Activated naive CD4-positive, alpha-beta T cell (primary cell): Measurements from ENCODE around the gene WDTC1.
"Not testable (repeated sequence)": the region's sequence is repeated elsewhere in the genome, so short reads cannot be mapped to it uniquely, and the experiment has no call there.

Source experiments
- DNase-seq, 4 experiments: peaks; one replicate each; lab custom pipeline; 2025; lab: John Stamatoyannopoulos, UW

The WDTC1 gene

DNA sequence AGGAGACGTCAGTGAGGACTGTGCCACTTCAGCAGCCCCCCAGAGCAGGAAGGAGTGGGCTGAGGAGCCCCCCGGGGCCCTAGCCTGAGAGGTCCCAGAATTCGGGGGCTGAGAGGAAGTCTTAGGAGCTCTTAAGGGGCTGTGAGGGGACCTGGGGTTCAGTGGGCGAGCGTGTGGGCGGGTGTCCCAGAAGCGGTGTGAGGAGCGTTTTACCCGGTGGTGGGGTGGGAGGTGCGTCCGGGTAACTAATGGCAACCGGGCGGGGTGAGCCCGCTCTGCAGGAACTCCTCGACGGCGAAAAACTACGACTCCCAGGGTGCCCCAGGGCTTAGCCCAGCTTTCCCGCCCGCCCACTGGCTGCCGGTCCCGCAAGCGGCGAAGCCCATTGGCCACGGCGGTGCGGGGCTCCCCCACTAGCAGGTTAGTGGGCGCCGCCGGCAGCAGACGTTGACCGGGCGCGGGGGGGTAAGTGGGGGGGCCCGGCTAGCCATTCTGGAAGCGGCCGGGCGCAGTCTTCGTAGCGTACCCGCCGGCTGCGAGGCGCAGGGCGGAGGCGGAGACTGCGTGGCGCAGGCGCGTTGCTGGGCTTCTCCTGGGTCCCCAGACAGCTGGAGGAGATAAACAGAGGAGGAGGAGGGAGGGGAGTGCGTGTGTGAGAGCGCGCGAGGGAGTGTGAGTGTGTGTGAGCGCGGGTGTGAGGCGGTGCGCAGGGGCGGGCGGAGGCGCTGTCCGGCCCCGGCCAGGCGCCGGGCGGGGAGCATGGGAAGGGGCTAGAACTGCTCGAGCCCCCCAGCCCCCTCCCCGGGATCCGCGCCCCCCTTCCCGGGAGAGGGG, at the start of gene WDTC1:
Gene WDTC1 (plus strand): TSS at position 584 of the 834 bp plus-strand sequence. CDS start 26,423 bp downstream, outside the sequence.
- peak; percentile 94 to 99 (median 96) for DNase-seq

DNA sequence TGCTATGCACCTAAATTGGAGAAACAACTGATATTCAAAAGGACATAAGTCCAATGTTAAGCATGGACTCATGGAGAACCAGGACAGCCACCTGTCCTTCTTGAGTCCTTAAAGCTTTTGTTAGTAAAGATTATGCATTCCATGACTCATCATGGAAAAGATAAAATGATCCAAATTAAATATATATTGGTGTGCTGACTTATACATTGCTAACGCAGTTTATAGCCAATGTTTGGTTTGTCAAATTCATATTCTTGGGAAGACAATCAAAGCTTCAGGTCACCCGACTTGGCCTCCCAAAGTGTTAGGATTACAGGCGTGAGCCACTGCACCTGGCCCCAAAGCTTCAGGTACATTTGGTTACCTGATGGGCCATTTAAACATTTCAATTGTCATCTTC, 49.8 kb upstream of the WDTC1 start:
- not testable (repeated sequence) for DNase-seq

DNA sequence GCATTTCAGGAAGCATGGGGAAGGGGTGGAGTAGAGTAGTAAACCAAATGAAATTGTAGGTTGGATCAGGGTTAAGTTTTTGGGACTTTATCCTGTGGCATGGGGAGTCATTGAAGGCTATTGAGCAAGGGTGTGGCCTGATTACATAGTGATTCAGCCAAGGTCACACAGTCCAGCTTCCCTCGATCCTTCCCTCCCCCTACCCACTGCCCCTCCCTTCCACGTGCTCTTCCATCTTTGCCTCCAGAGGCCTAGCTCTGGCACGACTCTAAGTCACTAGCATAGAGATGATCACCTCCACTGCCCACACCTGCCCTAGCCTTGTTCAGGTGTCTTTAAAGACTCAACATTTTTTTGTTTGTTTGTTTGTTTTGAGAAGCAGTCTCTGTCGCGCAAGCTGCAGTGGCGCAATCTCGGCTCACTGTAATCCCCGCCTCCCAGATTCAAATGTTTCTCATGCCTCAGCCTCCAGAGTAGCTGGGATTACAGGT, 42.3 kb upstream of the WDTC1 start:
- no peak for DNase-seq

DNA sequence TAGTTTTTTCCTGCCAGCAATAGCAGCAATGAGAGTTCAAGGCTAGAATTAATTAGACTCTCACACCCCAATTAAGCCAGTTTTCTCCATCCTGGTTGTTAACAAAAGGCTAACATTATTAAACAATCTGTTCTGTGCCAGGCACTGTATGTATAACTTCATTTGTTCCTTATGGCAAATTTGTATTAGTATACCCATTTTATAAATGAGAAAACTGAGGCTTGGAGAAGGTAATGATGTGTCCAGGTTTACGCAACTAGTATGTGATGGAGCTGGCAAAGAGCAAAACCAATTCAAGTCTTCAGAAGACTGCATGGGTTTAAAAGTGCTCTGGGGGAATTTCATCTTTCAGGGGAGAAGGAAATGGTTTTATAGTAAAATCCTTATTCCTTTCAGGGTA, 41.2 kb upstream of the WDTC1 start:
- DNase-seq, result no peak

GRCh38 chr1:27201295-27201694, 33.1 kb upstream of the WDTC1 start:
- no peak for DNase-seq

DNA sequence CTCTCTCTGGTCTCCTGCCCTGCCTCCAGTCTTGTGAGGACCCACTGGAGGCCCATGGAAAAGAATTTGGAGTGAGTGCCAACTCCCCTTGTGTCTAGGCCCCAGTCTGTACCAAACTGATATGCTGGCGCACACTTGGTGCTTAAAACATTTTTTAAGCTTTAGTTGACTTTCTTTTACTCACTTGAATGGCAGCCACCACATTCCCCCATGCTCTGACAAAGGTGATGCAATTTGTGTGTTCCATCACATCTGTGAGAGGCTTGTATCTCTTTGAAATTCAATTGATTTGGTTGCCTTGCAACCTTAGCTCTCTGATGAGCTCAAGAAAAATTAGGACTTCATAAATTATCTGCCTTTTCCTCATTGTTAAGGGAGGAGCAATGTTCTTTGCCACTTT, 30.5 kb upstream of the WDTC1 start:
- DNase-seq, result no peak

GRCh38 chr1:27207238-27207637, 27.2 kb upstream of the WDTC1 start:
- not testable (repeated sequence) for DNase-seq

- DNase-seq, result not testable (repeated sequence)
Measured at GRCh38 chr1:27208143-27208850, 26.1 kb upstream of the WDTC1 start.

DNA sequence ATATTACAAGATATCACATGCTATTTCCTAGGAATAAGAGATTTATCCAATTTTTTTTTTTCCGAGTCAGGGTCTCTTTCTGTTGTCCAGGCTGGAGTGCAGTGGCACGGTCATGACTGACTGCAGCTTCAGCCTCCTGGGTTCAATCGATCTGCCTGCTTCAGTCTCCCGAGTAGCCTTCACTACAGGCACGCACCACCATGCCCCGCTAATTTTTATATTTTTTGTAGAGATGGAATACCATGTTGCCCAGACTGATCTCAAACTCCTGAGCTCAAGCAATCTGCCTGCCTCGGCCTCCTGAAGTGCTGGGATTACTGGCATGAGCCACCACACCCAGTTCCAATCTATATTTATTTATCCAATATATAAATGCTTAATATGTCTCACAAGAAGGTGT, 18.0 kb upstream of the WDTC1 start:
- DNase-seq, result no peak

DNA sequence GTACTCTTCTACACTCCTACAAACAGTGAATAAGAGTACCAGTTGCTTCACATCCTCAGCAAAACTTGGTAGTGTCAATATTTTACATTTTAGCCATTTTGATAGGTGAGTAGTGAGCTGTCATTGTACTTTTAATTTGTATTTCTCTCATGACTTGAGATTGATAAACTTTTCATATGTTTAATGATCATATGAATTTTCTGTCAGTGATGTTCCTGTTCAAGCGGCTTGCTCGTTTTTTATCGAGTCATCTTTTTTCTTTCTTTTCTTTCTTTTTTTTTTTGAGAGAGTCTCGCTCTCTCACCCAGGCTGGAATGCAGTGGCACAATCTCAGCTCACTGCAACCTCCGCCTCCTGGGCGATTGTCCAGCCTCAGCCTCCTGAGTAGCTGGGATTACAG, 17.0 kb upstream of the WDTC1 start:
- DNase-seq, result no peak

- DNase-seq, result no peak
Measured at GRCh38 chr1:27218736-27219135, 15.7 kb upstream of the WDTC1 start.

- no peak for DNase-seq
Measured at GRCh38 chr1:27220096-27220495, 14.3 kb upstream of the WDTC1 start.

DNA sequence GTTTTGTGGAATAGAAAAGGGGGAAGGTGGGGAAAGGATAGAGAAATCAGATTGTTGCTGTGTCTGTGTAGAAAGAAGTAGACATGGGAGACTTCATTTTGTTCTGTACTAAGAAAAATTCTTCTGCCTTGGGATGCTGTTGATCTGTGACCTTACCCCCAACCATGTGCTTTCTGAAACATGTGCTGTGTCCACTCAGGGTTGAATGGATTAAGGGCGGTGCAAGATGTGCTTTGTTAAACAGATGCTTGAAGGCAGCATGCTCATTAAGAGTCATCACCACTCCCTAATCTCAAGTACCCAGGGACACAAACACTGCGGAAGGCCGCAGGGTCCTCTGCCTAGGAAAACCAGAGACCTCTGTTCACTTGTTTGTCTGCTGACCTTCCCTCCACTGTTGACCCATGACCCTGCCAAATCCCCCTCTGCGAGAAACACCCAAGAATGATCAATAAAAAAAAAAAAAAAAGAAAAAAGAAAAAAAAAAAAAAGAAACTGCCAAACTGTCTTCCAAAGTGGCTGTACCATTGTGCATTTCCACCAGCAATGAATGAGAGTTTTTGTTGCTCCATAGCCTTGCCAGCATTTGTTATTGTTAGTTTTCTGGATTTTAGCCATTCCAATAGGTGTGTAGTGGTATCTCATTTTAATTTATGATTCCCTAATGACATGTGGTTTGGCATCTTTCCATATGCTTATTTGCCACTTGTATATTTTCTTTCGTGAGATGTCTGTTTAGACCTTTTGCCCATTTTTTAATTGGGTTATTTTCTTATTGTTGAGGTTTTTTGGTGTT, 13.5 kb upstream of the WDTC1 start:
- DNase-seq, result not testable (repeated sequence)

- DNase-seq, result no peak
Measured at GRCh38 chr1:27225621-27226020, 8.8 kb upstream of the WDTC1 start.

- no peak for DNase-seq
Measured at GRCh38 chr1:27227765-27228164, 6.7 kb upstream of the WDTC1 start.

DNA sequence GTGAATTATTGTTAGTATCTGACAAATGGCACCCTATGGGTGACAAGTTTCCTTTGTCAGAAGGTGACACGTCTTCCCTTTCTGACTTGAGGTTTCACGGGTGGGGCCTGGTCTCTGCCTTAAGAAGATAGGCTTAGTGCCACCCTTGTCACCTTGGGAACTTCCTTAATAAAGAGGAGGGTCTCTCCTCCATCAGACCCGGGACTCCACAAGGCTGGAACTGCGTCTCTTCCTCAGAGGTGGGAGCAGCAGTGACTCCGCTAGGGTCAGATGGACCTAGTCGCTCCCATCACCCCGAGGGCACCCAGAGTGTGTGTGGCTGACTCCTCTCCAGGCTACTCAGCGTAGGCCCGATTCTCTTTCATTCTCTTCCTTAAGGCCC, 774 bp upstream of the WDTC1 start:
- DNase-seq, result peak in 1 of 4 experiments; percentile 25

GRCh38 chr1:27235827-27236226, 1.4 kb downstream of the WDTC1 start:
- no peak for DNase-seq

- no peak for DNase-seq
Measured at GRCh38 chr1:27237112-27237511, 2.7 kb downstream of the WDTC1 start.

DNA sequence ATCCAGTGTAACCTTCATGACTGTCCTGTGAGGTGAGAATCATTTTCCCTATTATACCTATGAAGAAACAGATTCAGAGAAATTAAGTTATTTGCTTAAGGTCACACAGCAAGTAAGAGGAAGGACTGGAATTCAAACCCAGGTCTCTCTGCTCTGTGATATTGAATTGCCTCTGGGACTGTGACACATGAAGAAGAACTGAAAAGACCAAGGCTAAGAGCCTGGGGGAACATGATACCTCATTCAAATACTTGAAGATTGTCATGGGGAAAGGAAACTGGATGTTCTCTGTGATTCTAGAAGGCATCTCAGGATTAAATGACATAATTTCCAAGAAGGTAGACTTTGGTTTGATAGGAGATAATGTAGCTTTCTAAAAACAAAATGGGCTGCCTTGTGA, 3.6 kb downstream of the WDTC1 start:
- no peak for DNase-seq

DNA sequence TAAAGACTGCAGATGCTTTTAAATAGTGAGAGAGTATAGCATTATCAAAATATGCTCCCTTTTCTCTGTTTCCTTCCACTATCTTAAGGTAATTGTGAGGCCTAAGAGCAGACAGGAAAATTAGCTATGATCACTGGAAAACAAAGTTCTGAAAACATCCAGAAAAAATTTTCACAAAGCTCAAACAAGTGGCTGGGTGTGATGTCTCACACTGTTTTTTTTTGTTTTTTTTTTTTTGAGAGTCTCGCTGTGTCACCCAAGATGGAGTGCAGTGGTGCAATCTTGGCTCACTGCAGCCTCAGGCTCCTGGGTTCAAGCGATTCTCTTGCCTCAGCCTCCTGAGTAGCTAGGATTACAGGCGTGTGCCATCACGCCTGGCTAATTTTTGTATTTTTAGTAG, 7.2 kb downstream of the WDTC1 start:
- no peak for DNase-seq

GRCh38 chr1:27243665-27244064, 9.2 kb downstream of the WDTC1 start:
- DNase-seq, result not testable (repeated sequence)

DNA sequence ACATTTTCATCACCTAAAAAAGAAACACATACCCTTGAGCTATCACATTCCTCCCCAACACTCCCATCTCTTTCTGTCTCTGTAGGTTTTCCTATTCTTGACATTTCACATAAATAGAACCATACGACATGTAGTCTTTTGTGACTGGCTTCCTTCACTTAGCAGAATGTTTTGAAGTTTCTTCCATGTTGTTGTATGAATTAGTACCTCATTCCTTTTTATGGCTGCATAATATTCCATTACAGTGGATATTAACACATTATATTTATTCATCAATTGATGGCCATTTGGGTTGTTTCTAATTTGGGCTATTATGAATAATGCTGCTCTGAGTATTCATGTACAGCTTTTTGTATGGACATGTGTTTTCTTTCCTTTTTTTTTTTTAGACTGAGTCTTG, 11.8 kb downstream of the WDTC1 start:
- DNase-seq, result no peak
